GM21447 (cell line): ENCODE data around the gene IAPP.
"Not testable (repeated sequence)": the region's sequence is repeated elsewhere in the genome, so short reads cannot be mapped to it uniquely, and the experiment has no call there.

ENCODE experiments used
- ATAC-seq: cut with Tn5 transposase; IDR thresholded peaks from one replicate; pipeline ENCODE4 v1.9.1; 2021; ENCODE audit not compliant: unreplicated experiment

IAPP gene

DNA sequence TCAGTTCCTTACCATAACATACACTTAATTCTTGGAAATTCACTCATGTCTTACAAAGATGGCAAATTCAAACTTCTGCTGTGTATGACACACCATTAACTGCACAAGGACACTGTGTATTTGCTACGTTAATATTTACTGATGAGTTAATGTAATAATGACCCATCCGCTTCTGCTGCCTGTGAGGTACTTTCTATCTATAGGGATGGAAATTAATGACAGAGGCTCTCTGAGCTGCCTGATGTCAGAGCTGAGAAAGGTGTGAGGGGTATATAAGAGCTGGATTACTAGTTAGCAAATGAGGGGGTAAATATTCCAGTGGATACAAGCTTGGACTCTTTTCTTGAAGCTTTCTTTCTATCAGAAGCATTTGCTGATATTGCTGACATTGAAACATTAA is at the start of gene IAPP:
Gene IAPP, plus strand, starts transcription at position 301 of the 400 bp plus-strand sequence. CDS start 450 bp downstream, outside the sequence.
- ATAC-seq = no peak

- no peak for ATAC-seq
Measured at GRCh38 chr12:21323736-21324135, 49.0 kb upstream of the IAPP start.

DNA sequence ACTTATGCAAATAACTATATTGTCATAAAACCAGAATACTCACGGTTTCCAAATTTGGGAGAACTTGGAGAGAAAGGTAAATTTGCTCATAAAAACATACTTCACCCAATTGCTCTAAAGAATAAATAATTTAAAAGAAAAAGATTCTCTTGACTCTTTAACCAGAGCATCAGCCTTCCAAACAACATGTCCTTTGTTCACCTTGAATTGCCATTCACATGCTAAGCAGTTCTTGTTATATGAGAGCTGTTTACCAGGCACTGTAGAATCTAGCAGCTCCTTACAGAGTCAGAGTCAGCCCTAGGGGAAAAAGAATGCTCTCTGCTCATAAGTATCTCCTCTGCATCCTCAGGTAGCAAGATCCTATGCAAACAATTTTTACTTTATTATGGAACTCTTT is 48.2 kb upstream of the IAPP start:
- ATAC-seq = no peak

- no peak for ATAC-seq
Measured at GRCh38 chr12:21328578-21328977, 44.1 kb upstream of the IAPP start.

GRCh38 chr12:21330682-21331253 is 41.9 kb upstream of the IAPP start:
- no peak for ATAC-seq

DNA sequence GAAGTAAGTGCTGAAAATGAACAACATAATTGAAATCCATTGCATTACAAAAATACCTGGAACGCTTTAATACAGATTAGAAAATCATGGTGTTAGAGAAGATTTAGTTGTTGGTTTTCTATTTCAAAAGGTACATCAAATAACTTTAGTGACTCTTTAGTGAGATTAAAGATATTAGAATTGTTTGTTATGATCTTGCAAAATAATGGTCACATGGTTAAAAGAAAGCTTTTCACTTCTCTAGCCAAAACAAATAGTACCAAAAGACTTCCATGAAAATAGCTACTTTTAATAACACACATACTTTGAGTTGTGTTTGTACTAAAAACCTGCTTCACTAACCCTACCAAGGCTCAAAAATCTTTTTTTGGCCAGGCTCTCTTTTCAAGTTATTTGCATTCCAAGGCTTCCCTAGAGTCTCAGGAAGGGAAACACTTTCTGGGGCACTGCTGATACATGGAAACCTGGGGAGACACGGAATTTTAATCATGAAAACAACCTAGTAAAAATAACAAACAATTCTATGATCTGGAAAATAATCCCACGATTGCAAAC is 37.9 kb upstream of the IAPP start, which contains the start of gene SLCO1A2:
Gene SLCO1A2, minus strand, starts transcription at position 147 of the 555 bp plus-strand sequence. CDS start 270 bp downstream, outside the sequence.
- no peak for ATAC-seq

GRCh38 chr12:21336656-21337055 is 36.0 kb upstream of the IAPP start:
- no peak for ATAC-seq

- ATAC-seq = no peak
Measured at GRCh38 chr12:21337453-21337852, 35.2 kb upstream of the IAPP start.

GRCh38 chr12:21337959-21338744 is 34.5 kb upstream of the IAPP start:
- no peak for ATAC-seq

DNA sequence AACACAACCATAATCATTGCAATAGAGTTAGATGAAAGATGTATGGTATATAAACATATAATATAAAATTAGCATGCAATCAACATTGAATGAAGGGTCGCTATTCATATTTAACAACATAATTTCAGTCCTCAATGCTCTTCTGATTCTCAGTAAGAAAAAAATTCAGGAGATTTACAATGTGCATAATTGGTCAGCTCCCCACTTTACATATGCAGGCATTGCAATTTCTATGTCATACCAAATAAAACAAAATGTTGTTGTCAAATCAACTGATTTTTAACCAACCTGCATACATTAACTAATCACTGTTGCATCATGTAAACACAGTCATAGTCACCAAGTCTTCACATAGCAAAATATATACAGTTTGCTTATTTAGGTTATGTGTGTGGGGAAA is 32.8 kb upstream of the IAPP start:
- ATAC-seq = no peak

- no peak for ATAC-seq
Measured at GRCh38 chr12:21340403-21340802, 32.3 kb upstream of the IAPP start.

DNA sequence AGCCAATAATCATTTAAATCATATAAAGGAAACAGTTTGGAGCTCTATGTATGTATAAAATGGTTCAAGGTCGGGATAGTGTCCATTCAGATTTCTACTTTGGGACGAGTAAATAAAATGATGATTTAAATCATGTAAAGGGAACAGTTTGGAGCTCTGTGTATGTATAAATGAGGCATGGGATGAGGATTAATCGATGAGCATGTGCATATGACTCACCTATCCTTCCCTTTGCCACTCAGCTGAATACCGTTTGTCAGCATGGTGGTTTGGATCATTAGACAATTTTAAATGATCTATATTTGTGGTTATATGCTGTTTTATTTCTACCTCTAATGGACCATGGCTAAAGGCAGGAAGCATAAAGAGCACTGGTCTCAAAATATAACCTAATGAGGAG is 30.9 kb upstream of the IAPP start:
- ATAC-seq = no peak

- ATAC-seq = no peak
Measured at GRCh38 chr12:21343636-21344035, 29.1 kb upstream of the IAPP start.

DNA sequence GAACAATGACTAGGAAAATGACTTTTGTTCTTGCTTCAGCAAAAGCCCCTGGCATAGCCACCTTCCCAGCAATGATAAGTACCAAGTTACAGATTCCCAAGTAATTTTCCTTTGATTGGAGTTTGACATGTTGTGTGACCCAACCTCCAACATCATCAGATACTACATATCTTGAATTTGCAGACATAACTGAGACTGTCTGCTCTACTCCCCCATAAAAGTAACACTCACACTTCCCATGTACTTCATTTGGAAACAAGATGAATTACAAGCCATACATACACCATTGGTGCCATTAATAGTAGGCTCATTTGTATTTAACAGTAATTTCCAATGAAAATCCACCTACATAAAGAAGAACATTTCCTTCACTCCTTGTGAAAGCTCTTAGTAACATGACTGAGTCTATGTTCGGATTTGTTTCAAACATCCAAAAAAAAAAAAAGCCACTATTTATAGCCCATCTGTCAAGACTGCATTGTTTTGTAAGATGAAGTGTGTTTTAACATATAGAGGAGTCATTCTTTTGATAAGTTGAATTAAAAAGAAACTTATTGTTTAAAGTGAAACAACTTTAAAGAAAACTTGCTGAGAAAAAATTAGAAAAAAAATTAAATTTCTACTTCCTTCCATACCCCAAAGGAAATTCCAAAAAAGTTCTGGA is 26.0 kb upstream of the IAPP start:
- no peak for ATAC-seq

GRCh38 chr12:21350975-21351374 is 21.7 kb upstream of the IAPP start:
- ATAC-seq = no peak

DNA sequence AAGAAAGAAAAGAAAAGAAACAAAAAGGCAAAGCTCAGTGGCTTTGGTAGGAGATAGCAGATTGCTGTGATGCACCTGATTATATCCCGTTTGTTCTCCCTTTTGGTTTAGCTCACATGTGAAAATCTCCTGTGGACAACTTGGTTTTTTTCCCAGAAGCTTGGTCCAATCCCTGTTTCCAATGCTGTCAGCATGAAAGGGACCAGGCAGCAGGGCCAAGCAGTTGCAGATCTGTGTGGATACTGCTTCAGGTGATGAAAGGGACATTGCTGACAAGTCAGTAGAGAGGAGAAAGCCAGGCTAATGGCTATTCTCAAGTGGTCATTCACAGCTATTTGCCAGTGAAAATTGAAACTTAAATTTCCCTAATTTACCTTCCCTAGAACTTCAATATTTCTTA is 19.2 kb upstream of the IAPP start:
- no peak for ATAC-seq

- ATAC-seq = no peak
Measured at GRCh38 chr12:21353948-21354347, 18.8 kb upstream of the IAPP start.

DNA sequence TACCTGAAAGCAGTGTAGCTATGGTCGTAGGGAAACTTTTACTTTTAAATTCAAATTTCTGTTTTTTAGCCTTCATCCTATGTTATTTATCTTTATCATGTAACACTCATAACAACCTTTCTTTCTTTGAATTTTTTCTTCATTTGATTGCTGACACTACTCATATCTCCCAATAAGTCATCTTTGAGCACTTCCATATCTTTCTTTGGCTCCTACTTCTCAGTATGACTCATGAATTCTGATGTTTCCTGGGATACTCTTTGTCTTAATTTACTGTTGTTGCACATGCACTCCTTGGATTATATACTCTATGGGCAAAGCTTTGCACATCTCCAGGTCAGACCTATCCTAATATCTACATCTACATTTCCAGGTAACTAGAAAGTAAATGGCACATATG is 18.1 kb upstream of the IAPP start:
- ATAC-seq = no peak

- not testable (repeated sequence) for ATAC-seq
Measured at GRCh38 chr12:21360632-21361031, 12.1 kb upstream of the IAPP start.

- ATAC-seq = no peak
Measured at GRCh38 chr12:21369141-21369980, 3.3 kb upstream of the IAPP start.
